DND-41 (cell line): ENCODE results near the gene RGL4.

Experiments
- ATAC-seq: fragments of 200-7000 bp; cut with Tn5 transposase; 3 replicates; pipeline ENCODE4 v1.9.1; 2021; ENCODE audit warnings: low read depth; ENCODE audit not compliant: insufficient read depth
- DNase-seq: peaks from one replicate; pipeline ENCODE4 v3.0.0-alpha.2; 2020
- H2AFZ ChIP-seq: 2 replicates; pipeline ENCODE4 v1.6.0; 2012; ENCODE audit warnings: low read depth, low read length
- H3K27ac ChIP-seq: 2 replicates; pipeline ENCODE4 v1.5.1; 2012; ENCODE audit warnings: low read length, inconsistent platforms
- H3K27me3 ChIP-seq: fragments of 200-600 bp; sonication (generic); 2 replicates; pipeline ENCODE4 v1.6.0; 2012; ENCODE audit warnings: low read length, mild to moderate bottlenecking, inconsistent platforms; ENCODE audit not compliant: insufficient read depth, poor library complexity
- H3K36me3 ChIP-seq: 2 replicates; pipeline ENCODE4 v1.5.1; 2012; ENCODE audit warnings: low read length, inconsistent platforms; ENCODE audit not compliant: insufficient read depth
- H3K4me1 ChIP-seq: 2 replicates; pipeline ENCODE4 v1.5.1; 2012; ENCODE audit warnings: mild to moderate bottlenecking, low read length; ENCODE audit not compliant: insufficient read depth
- H3K4me2 ChIP-seq: 2 replicates; pipeline ENCODE4 v1.6.0; 2012; ENCODE audit warnings: mild to moderate bottlenecking, moderate library complexity, low read length, inconsistent platforms; ENCODE audit not compliant: insufficient read depth
- H3K4me3 ChIP-seq, 2 experiments: fragments of 200-600 bp in 1 of 2; shearing (Covaris generic) in 1 of 2; 2 replicates each; pipeline ENCODE4 v1.5.1; 2012 to 2016; ENCODE audit warnings: inconsistent platforms in 2 of 2, low read length in 2 of 2, mild to moderate bottlenecking in 2 of 2, low read depth in 1 of 2, moderate library complexity in 1 of 2
- H3K79me2 ChIP-seq: 2 replicates; pipeline ENCODE4 v1.6.0; 2012; ENCODE audit warnings: low read length, inconsistent platforms; ENCODE audit not compliant: insufficient read depth
- H3K9ac ChIP-seq: 2 replicates; pipeline ENCODE4 v1.6.0; 2012; ENCODE audit warnings: low read depth, mild to moderate bottlenecking, inconsistent platforms, low read length, moderate library complexity
- H3K9me3 ChIP-seq: 2 replicates; pipeline ENCODE4 v1.5.1; 2012; ENCODE audit warnings: low read length, moderate library complexity, mild to moderate bottlenecking, inconsistent platforms; ENCODE audit not compliant: insufficient read depth, severe bottlenecking
- H4K20me1 ChIP-seq: 2 replicates; pipeline ENCODE4 v1.6.0; 2012; ENCODE audit warnings: low read length; ENCODE audit not compliant: insufficient read depth
- CTCF ChIP-seq: IDR thresholded peaks from 2 replicates; pipeline ENCODE4 v1.5.1; 2012; ENCODE audit warnings: borderline replicate concordance, low read length, moderate library complexity, mild to moderate bottlenecking; ENCODE audit not compliant: poor library complexity, severe bottlenecking; ENCODE audit errors: extremely low read depth
- EZH2 ChIP-seq: IDR thresholded peaks from 3 replicates; pipeline ENCODE4 v1.6.1; 2012; ENCODE audit warnings: borderline replicate concordance, low read depth, mild to moderate bottlenecking, moderate library complexity, low read length, inconsistent platforms; ENCODE audit not compliant: severe bottlenecking

RGL4 gene

GRCh38 chr22:23677701-23677995 is 13.2 kb upstream of the RGL4 start:
- Histone ChIP-seq H3K4me3 (no peak overlapping the region), H4K20me1 (no peaks in the 10 kb centered on the region), H2AFZ (no peak overlapping the region), H3K79me2 (no peaks in the 10 kb centered on the region), H3K36me3 (peaks cover 39% of the 10 kb centered on the region), H3K4me1 (no peaks in the 10 kb centered on the region), H3K27ac (no peak overlapping the region), H3K4me2 (no peak overlapping the region), H3K9me3 (no peaks in the 10 kb centered on the region), H3K9ac (no peak overlapping the region), H3K27me3 (no peaks in the 10 kb centered on the region)
- no peak for TF ChIP-seq EZH2
- no peak for DNase-seq
- ATAC-seq, result no peak

- TF ChIP-seq CTCF, result no peak
- TF ChIP-seq EZH2, result no peak
- Histone ChIP-seq H3K9me3 (no peaks in the 10 kb centered on the region), H3K9ac (no peak overlapping the region), H3K79me2 (no peaks in the 10 kb centered on the region), H4K20me1 (no peaks in the 10 kb centered on the region), H3K4me2 (no peak overlapping the region), H3K27me3 (no peaks in the 10 kb centered on the region), H3K27ac (no peak overlapping the region), H3K4me1 (no peaks in the 10 kb centered on the region), H3K36me3 (peaks cover 44% of the 10 kb centered on the region), H2AFZ (no peak overlapping the region), H3K4me3 (no peak overlapping the region)
- DNase-seq, result no peak
- no peak for ATAC-seq
Measured at GRCh38 chr22:23678133-23678532, 12.7 kb upstream of the RGL4 start.

GRCh38 chr22:23681026-23681809 is 9.6 kb upstream of the RGL4 start:
- no peak overlapping the region for H3K9ac ChIP-seq

More at GRCh38 chr22:23681026-23681809, 9.6 kb upstream of the RGL4 start:
- ATAC-seq (peak; percentile 42; the same call in 1 of the 3 replicates), DNase-seq (no peak)
- H4K20me1 ChIP-seq, result no peaks in the 10 kb centered on the region; the same call in 1 of the 2 replicates
- no peak overlapping the region for H3K4me2 ChIP-seq
- no peaks in the 10 kb centered on the region for H3K79me2 ChIP-seq
- no peaks in the 10 kb centered on the region for H3K4me1 ChIP-seq
- H3K9me3 ChIP-seq, result no peaks in the 10 kb centered on the region
- no peak overlapping the region for H3K4me3 ChIP-seq
- H2AFZ ChIP-seq, result no peak overlapping the region
- TF ChIP-seq EZH2 (no peak), CTCF (no peak)
- no peaks in the 10 kb centered on the region for H3K27me3 ChIP-seq
- no peak overlapping the region for H3K27ac ChIP-seq
- H3K36me3 ChIP-seq, result peaks cover 49% of the 10 kb centered on the region
